ENCODE measurements around the gene PCYT1B.

DNA sequence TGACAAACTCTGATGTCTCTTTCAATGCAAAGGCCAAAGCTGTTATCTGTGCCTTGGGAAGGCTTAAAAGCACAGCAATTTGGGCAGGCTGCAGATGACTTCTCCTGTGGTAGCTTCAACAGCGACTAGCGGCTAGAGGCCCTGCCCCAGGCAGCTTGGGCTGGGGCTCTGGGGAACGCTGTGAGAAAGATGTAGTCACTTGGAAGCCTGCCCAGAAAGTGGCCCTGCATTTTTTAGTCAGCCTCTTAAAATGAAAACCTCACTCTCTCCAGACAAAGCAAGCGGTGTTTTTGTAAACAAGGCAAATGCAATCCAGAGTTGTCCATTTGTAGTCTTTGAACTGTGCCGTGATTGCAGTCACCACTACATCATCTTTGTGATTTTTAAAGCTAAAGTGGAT, 27.5 kb downstream of the PCYT1B start:
- TF ChIP-seq POLR2A (IDR thresholded peaks at IDR 0.05), result no peak
- TF ChIP-seq CTCF (IDR thresholded peaks at IDR 0.05 in 4 of 5, conservative IDR thresholded peaks at IDR 0.05 in 1 of 5), result no peak

Data from gastrocnemius medialis (tissue), 4 donors.